GM12865 (cell line): ENCODE measurements around the gene PLXNB1.

ENCODE experiments used
- DNase-seq: peaks from one replicate; pipeline ENCODE4 v3.0.0; 2010; ENCODE audit warnings: low read depth
- H3K4me3 ChIP-seq: 2 replicates; pipeline ENCODE4 v1.5.1; 2011; ENCODE audit warnings: mild to moderate bottlenecking, low read depth, low read length, control low read depth
- TF ChIP-seq, protein P1 (sequence below): IDR thresholded peaks from 2 replicates; pipeline ENCODE4 v1.5.1; 2011; ENCODE audit warnings: low read length, control low read depth, low read depth, inconsistent platforms; ENCODE audit not compliant: insufficient read depth; ENCODE audit errors: missing control alignments

Gene PLXNB1

DNA sequence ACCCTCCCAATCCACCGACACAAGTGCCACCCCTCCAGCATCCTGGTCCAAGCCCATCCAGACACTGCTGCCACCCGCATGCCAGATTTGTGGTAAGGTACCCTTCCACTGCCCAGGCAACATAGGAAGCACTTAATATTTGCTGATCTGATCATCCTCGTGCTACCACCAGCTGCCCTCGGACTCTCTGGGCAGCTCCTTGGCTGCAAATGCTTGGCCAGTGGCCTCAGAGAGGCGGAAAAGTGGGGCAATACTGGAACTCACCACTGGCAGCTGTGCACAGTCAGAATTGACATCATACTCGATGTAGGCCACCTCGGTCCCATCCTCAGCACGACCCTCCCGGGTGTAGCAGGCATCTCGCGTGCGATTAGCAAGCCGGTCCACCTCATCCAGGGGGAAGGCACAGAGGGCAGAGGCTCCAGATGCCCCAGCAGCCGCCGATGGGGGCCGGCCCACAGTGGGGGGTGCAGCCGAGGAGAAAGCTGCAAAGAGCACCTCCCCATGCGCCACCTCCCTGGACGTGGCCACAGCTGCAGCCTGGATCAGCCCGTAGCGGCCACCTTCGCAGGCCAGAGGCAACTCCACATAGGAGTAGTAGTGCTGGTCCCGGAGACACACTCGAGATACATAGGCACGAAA is 6.5 kb downstream of the PLXNB1 start:
- H3K4me3 ChIP-seq: no peak overlapping the region
- TF ChIP-seq, protein P1, sequence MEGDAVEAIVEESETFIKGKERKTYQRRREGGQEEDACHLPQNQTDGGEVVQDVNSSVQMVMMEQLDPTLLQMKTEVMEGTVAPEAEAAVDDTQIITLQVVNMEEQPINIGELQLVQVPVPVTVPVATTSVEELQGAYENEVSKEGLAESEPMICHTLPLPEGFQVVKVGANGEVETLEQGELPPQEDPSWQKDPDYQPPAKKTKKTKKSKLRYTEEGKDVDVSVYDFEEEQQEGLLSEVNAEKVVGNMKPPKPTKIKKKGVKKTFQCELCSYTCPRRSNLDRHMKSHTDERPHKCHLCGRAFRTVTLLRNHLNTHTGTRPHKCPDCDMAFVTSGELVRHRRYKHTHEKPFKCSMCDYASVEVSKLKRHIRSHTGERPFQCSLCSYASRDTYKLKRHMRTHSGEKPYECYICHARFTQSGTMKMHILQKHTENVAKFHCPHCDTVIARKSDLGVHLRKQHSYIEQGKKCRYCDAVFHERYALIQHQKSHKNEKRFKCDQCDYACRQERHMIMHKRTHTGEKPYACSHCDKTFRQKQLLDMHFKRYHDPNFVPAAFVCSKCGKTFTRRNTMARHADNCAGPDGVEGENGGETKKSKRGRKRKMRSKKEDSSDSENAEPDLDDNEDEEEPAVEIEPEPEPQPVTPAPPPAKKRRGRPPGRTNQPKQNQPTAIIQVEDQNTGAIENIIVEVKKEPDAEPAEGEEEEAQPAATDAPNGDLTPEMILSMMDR: no peak
- DNase-seq: no peak

DNA sequence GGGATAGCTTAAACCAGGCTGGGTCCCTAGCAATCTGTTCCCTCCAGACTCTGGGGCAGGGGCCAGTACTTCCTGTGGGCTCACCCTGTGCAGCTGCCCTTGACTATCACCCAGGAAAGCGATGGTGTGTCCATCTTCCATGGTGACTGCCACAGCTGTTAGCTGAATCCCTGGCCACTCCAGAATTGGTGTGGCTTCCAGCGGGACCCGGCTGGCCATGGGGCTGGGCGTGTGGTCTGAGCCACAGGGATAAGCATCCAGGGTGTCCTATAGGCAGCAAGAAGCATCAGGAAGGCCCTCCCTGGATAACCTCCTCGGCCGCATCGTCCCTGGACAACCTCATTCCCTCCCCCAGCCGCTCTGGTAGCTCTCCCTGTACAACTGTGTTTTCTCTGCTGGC is 7.2 kb downstream of the PLXNB1 start:
- DNase-seq: no peak
- TF ChIP-seq, protein P1: no peak
- no peak overlapping the region for H3K4me3 ChIP-seq

DNA sequence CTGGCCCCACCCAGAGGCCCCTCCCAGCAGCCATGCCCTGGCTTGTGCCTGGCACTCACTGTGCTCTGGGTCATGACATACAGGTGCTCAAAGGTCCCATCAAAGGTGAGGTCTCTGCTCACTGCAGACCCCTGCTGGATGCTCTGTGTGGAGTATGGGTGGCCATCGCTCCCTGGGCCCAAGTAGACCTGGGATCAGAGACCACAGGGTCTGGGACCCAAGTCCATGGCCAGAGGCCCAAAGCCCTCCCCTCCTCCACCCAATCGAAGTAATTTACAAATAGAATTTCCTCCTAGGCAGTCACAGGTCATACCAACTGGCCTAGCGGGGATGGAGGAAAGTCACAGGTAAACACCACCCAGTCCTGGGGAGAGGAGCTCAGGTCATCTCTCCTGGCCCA is 7.6 kb downstream of the PLXNB1 start:
- DNase-seq: no peak
- no peak overlapping the region for H3K4me3 ChIP-seq
- TF ChIP-seq, protein P1: peak; percentile 20

DNA sequence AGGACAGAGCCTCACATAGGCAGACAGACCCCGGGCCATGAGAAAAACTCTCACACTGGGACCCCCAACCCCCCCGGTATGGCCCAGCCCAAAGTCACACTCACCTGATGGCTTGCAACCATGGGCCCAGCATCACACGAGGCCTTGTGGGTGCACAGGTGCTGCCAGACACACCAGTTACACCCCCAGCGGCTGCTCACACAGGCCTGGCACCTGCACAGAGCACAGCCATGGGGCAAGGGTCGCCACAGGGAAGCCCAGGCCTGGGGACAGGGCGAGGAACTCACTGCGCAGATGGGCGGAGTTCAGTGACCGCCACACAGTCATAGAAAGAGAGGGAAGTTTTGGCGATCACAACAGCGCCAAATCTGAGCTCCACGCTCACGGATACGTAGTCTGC is 9.3 kb downstream of the PLXNB1 start:
- TF ChIP-seq, protein P1: no peak
- DNase-seq: no peak
- no peak overlapping the region for H3K4me3 ChIP-seq

DNA sequence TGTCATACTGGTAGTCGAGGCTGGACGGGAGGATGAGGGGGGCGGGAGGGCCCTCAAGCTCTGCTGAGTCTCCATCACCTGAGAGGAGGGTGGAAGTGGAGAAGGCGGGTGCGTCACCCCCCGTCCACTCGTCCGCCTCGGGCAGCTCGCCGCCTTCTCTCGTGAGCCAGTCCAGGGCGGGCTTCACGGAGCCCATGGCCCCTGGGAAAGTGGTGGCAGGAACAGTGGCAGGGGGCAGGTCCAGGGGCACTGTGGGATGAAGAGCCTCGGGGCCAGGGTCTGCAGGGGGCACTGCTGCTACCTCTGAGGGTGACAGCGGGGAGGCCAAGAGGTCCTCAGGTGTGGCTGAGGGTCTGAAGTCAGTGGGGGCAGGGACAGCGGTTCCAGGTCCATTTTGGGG is 10.3 kb downstream of the PLXNB1 start:
- TF ChIP-seq, protein P1: no peak
- no peak overlapping the region for H3K4me3 ChIP-seq
- no peak for DNase-seq

DNA sequence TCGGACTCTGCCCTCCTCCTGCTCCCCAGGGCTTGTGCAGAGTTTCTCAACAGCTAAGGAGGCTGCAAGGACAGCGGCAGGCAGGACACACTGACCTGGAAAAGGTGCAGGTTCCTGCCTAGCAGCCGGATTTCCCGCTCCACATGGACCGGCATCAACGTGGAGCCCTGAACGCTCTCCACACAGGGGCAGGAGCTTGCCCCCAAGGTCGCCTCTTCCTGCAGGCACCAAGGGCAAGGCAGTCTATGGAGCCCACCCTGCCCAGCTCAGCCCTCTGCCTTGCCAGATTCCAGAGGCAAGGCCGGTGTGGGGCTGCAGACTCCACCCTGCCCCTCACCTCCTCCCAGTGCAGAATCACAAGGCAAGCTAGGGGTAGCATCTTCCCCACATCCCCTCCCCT is 10.7 kb downstream of the PLXNB1 start:
- H3K4me3 ChIP-seq: no peak overlapping the region
- TF ChIP-seq, protein P1: no peak
- DNase-seq: no peak

DNA sequence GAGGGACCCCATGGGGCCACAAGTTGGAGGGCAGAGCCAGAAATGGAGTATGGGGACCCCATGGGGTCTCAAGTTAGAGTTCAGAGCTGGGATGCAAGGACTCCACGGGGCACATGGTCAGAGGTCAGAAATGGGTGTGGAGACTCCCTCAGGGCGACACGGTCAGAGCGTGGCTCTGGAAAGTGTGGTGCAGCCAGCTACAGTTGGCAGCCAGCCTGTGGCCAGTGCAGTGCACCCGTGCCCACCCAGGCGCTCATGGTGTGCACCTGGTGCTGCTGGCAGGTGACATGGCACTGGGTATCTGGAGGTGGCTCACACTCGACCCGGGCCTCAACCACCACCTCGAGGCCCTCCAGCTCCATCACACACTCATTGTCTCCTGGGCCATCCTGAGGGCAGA is 11.2 kb downstream of the PLXNB1 start:
- no peak overlapping the region for H3K4me3 ChIP-seq
- TF ChIP-seq, protein P1: no peak
- no peak for DNase-seq
